PC-3 (cell line): ENCODE results near the gene PLEKHG3.

Source experiments
- EZH2 ChIP-seq: fragments of 300-600 bp; sonication (generic); IDR thresholded peaks from one replicate; pipeline ENCODE4 v1.6.1; 2017; ENCODE audit warnings: antibody characterized with exemption, mild to moderate bottlenecking, low read length; ENCODE audit not compliant: unreplicated experiment
- EZH2phosphoT487 ChIP-seq: fragments of 300-600 bp; sonication (generic); IDR thresholded peaks from 2 replicates; pipeline ENCODE4 v1.6.1; 2018; ENCODE audit warnings: mild to moderate bottlenecking, antibody characterized with exemption, low read length, borderline replicate concordance
- TF ChIP-seq, protein P1 (sequence below): fragments of 300-600 bp; sonication (generic); conservative IDR thresholded peaks from 2 replicates; pipeline ENCODE4 v1.5.1; 2017; ENCODE audit warnings: antibody characterized with exemption, low read depth, mild to moderate bottlenecking, low read length

DNA sequence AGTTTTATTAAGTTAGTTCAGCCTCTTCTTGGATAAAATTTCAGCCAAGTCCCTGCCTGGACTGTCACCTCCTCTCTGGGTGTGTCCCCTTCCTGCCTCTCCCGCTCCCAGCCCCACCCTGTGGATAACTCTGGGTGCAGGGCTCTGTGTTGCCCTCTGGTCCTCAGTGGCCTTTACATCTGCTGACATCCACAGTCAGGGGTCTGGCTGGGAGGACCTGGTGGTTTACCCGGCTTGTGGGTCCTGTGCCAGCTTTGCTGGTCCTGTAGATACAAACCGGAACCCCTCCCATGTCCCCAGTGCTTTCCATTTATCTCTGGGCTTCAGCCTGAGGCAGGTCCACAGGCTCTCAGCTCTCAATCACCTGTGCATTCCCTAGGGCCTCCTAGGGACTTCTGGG, 28.9 kb upstream of the PLEKHG3 start:
- TF ChIP-seq, protein P1, sequence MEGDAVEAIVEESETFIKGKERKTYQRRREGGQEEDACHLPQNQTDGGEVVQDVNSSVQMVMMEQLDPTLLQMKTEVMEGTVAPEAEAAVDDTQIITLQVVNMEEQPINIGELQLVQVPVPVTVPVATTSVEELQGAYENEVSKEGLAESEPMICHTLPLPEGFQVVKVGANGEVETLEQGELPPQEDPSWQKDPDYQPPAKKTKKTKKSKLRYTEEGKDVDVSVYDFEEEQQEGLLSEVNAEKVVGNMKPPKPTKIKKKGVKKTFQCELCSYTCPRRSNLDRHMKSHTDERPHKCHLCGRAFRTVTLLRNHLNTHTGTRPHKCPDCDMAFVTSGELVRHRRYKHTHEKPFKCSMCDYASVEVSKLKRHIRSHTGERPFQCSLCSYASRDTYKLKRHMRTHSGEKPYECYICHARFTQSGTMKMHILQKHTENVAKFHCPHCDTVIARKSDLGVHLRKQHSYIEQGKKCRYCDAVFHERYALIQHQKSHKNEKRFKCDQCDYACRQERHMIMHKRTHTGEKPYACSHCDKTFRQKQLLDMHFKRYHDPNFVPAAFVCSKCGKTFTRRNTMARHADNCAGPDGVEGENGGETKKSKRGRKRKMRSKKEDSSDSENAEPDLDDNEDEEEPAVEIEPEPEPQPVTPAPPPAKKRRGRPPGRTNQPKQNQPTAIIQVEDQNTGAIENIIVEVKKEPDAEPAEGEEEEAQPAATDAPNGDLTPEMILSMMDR, result no peak
- TF ChIP-seq EZH2phosphoT487 (no peak), EZH2 (no peak)
